CD4-positive, CD25-positive, alpha-beta regulatory T cell (primary cell): ENCODE measurements around the gene MAML2. TPM values are rescaled to one million over a fixed set of nuclear protein-coding genes. Genes with fewer than 3 reads are reported as not detected.

ENCODE experiments used
- ATAC-seq, 2 donors: fragments of 150-1000 bp; cut with Tn5 transposase; one replicate each; pipeline ENCODE4 v1.10.0; 2021; ENCODE audit warnings: low read depth in 2 of 2, moderate number of reproducible peaks in 2 of 2, moderate library complexity in 1 of 2
- DNase-seq, 3 donors: peaks; one replicate each; pipeline versions ENCODE4 v3.0.0 to v3.0.0-alpha.2; 2012 to 2022; ENCODE audit warnings: mixed read lengths in 1 of 3
- H3K27ac ChIP-seq: one replicate; pipeline ENCODE4 v1.7.0; 2013; ENCODE audit warnings: mild to moderate bottlenecking, low read length; ENCODE audit not compliant: insufficient read depth, poor library complexity, severe bottlenecking
- H3K27me3 ChIP-seq: one replicate; pipeline ENCODE4 v1.7.0; 2013; ENCODE audit warnings: low read length; ENCODE audit not compliant: control insufficient read depth, insufficient read depth
- H3K36me3 ChIP-seq: one replicate; pipeline ENCODE4 v1.7.0; 2013; ENCODE audit warnings: mild to moderate bottlenecking, low read length, moderate library complexity; ENCODE audit not compliant: control insufficient read depth, insufficient read depth
- H3K4me1 ChIP-seq: 2 replicates; pipeline ENCODE4 v1.7.0; 2013; ENCODE audit warnings: mild to moderate bottlenecking, low read length; ENCODE audit not compliant: insufficient read depth, control insufficient read depth, poor library complexity, severe bottlenecking
- H3K4me3 ChIP-seq: one replicate; pipeline ENCODE4 v1.7.0; 2013; ENCODE audit warnings: low read depth, mild to moderate bottlenecking, low read length, moderate library complexity
- H3K9me3 ChIP-seq, 2 experiments: 1 replicate in 1 of 2; 2 replicates in 1 of 2; pipeline ENCODE4 v1.7.0; 2013; ENCODE audit warnings: low read length in 2 of 2, mild to moderate bottlenecking in 1 of 2, moderate library complexity in 1 of 2; ENCODE audit not compliant: control insufficient read depth in 2 of 2
- H3K27ac Mint-ChIP-seq, 3 donors: one replicate each; pipeline ENCODE4 v1.8.0; 2020 to 2022; ENCODE audit warnings: mild to moderate bottlenecking in 3 of 3, mixed read lengths in 3 of 3, moderate library complexity in 2 of 3
- H3K27me3 Mint-ChIP-seq: one replicate; pipeline ENCODE4 v1.8.0; 2022; ENCODE audit warnings: mild to moderate bottlenecking, mixed read lengths
- H3K36me3 Mint-ChIP-seq: one replicate; pipeline ENCODE4 v1.8.0; 2020; ENCODE audit warnings: mixed read lengths
- H3K4me1 Mint-ChIP-seq, 4 donors: one replicate each; pipeline ENCODE4 v1.8.0; 2020 to 2022; ENCODE audit warnings: mixed read lengths in 4 of 4, mild to moderate bottlenecking in 1 of 4
- H3K4me3 Mint-ChIP-seq, 4 donors: one replicate each; pipeline ENCODE4 v1.8.0; 2020 to 2022; ENCODE audit warnings: mild to moderate bottlenecking in 4 of 4, mixed read lengths in 4 of 4, moderate library complexity in 3 of 4
- H3K9me3 Mint-ChIP-seq, 7 donors: one replicate each; pipeline ENCODE4 v1.8.0; 2020 to 2022; ENCODE audit warnings: mixed read lengths in 7 of 7, mild to moderate bottlenecking in 3 of 7, moderate library complexity in 2 of 7
- polyA plus RNA-seq, 4 donors: library from polyadenylated mRNA; unstranded; fragments of 300-500 nt; fragmentation: Illumina TruSeq; gene quantifications; one replicate each; pipeline ENCODE4 v1.2.3, GENCODE V29; 2021
- total RNA-seq: library from RNA; stranded (reverse); gene quantifications from one replicate; pipeline ENCODE4 v1.2.3, GENCODE V29; 2022

MAML2 gene
- total and polyA plus RNA-seq, 5 donors from 2014 or later: 4.1 to 35.6 (median 9.3) TPM

DNA sequence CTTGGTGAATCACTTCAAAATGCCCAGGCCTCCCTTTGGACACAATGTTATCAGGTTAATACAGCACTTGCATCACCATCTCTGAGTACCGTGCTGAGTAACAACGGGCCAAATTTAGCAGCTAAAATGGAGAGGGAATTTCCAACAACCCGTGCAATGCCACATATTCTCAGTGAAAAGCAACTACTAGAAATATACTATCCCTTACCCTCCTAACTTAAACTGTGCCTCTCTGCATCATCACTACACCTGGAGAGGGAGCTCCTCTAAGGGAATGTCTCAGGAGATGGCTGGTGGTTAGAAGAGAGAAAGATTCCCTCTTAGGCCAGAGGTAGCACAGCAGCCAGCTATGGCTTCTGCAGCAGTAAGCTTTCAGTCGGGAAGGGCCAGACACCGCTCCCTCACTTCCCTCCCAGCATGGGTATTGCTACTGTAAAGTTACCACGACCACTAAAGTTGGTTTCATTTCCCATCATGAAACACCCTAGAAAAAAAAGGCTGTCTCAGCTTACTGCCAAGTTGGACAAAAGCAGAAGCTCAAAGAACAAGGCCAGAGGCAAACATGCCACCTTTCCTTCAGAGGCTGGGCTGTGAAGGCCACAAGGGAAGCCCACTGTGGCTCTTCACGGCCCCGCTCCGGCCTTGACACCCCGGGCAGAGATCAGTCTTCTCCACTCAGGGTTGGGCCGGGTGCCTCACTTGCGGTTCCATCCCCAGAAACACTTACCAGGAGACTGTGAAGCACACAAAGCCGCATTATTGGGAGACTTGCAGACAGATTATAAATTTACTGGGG is 3.9 kb downstream of the MAML2 start:
- ATAC-seq: peak in 1 of 2 donors; percentile 10
- Mint-ChIP-seq H3K27ac (peak overlapping the region; percentile 89 to 98 (median 94)), H3K4me1 (peaks cover 23 to 72% (median 61%) of the 10 kb centered on the region in 4 donors)

DNA sequence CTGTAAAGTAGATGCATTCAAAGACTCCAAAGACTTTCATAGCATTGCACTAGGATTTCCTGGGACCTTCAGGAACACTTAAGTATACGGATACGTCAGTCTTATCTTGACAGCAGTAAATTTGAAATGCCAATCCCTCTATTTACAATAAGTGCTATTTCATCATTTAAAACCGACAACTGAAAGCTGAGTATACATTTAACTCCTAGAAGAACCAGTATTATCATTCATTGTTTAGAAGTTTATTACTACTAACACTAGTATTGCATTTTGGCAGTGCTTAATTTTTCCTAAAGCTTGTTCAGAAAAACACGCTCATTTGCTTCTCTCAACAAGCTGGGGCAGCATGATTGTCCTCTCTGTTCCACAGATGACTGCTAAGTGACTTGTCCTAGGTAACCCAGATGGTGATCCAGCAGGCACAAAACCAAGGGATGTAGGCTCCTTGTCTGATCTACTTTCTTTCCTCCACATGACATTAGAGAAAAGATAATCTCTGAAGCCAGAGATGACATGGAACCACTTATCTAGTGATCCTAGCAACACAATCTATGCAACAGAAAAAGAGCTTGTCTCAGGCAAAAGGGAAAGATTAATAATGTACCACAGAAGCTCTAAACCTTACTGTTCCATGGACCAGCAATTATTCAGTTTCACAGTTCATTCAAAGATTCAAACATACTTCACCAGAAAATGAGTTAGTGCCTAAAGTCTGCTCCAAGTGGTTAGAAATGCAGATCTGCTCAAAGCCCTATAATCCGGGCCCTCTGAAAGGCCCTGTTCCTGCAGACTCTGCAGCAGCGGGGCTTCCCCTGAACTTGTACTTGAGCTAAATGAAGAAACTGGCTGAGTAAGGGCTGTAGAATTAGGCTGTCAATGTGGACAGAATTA is 5.2 kb downstream of the MAML2 start:
- peaks cover 62% of the 10 kb centered on the region for H3K4me1 ChIP-seq
- H3K27me3 Mint-ChIP-seq: no peaks in the 10 kb centered on the region
- peak overlapping the region in 2 of 3 donors; percentile 89 to 94 for H3K27ac Mint-ChIP-seq

More for the DNA sequence above, 3.9 kb downstream of the MAML2 start:
- Histone ChIP-seq H3K9me3 (no peaks in the 10 kb centered on the region), H3K27me3 (no peaks in the 10 kb centered on the region), H3K4me3 (peak overlapping the region; percentile 98), H3K4me1 (peaks cover 68% of the 10 kb centered on the region), H3K36me3 (peaks cover 8% of the 10 kb centered on the region), H3K27ac (peak overlapping the region; percentile 75)
- Mint-ChIP-seq H3K27me3 (no peaks in the 10 kb centered on the region), H3K9me3 (peaks cover 0 to 1% (median 0%) of the 10 kb centered on the region in 7 donors), H3K36me3 (peaks cover 20% of the 10 kb centered on the region), H3K4me3 (peak overlapping the region; percentile 95 to 99 (median 97))
- peak in 2 of 3 donors; percentile 33 to 71 for DNase-seq

DNA sequence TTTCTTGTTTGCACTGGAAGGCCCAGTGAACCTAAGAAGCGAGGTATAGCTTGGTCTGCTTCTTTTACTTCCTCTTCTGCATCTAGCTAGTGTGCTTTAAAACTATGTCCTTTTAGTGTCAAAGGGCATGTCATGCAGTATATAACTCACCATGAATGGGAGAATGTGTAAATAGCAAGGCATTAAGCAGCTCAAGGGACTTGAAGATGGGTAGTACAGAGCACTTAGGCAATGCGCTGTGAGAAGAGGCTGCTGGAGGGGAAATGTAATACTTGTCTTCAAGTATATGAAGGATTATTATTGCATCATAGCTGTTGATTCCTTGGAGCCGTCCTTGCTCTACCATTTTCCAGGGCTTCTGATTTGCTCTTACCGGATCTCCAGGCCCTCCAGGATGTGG is 7.6 kb downstream of the MAML2 start:
- peak overlapping the region; percentile 1 to 40 (median 6) for H3K4me3 Mint-ChIP-seq
- no peak overlapping the region for H3K4me3 ChIP-seq
- H3K36me3 ChIP-seq: peaks cover 12% of the 10 kb centered on the region
- no peaks in the 10 kb centered on the region for H3K9me3 Mint-ChIP-seq
- H3K27me3 ChIP-seq: no peaks in the 10 kb centered on the region
- H3K4me1 Mint-ChIP-seq: peaks cover 21 to 90% (median 76%) of the 10 kb centered on the region in 4 donors
- DNase-seq (no peak), ATAC-seq (no peak)
- H3K27ac ChIP-seq: no peak overlapping the region
- peaks cover 30% of the 10 kb centered on the region for H3K36me3 Mint-ChIP-seq
- peaks cover 52% of the 10 kb centered on the region for H3K4me1 ChIP-seq
- peak overlapping the region in 2 of 3 donors; percentile 2 to 11 for H3K27ac Mint-ChIP-seq
- no peaks in the 10 kb centered on the region for H3K27me3 Mint-ChIP-seq
- H3K9me3 ChIP-seq: no peaks in the 10 kb centered on the region

More for the DNA sequence above, 5.2 kb downstream of the MAML2 start:
- Mint-ChIP-seq H3K36me3 (peaks cover 23% of the 10 kb centered on the region), H3K4me3 (peak overlapping the region; percentile 95 to 99 (median 97)), H3K9me3 (no peaks in the 10 kb centered on the region), H3K4me1 (peaks cover 21 to 80% (median 66%) of the 10 kb centered on the region in 4 donors)
- no peak overlapping the region for H3K27ac ChIP-seq
- no peaks in the 10 kb centered on the region for H3K9me3 ChIP-seq
- peak overlapping the region; percentile 98 for H3K4me3 ChIP-seq
- peaks cover 10% of the 10 kb centered on the region for H3K36me3 ChIP-seq
- DNase-seq (peak in 2 of 3 donors; percentile 28 to 58), ATAC-seq (peak; percentile 18 to 21)
- no peaks in the 10 kb centered on the region for H3K27me3 ChIP-seq

DNA sequence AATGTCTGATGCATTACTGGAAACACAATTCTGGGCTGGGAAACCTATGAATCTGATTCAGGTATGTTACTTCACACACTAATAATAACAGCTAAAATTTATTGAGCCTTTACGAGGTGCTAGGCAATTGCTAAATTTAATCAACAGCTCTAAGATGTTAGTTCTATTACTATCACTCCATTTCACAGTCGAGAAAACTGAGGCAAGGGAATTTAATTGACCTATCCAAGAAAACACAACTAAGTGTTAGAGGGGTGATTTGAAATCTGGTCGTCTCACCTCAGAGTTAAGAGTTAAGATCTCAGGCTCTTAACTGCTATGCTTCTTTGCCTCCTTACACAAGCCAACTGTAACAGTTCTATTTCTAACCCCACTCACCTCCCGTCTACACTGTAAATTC is 8.8 kb downstream of the MAML2 start:
- H3K9me3 Mint-ChIP-seq: no peaks in the 10 kb centered on the region

DNA sequence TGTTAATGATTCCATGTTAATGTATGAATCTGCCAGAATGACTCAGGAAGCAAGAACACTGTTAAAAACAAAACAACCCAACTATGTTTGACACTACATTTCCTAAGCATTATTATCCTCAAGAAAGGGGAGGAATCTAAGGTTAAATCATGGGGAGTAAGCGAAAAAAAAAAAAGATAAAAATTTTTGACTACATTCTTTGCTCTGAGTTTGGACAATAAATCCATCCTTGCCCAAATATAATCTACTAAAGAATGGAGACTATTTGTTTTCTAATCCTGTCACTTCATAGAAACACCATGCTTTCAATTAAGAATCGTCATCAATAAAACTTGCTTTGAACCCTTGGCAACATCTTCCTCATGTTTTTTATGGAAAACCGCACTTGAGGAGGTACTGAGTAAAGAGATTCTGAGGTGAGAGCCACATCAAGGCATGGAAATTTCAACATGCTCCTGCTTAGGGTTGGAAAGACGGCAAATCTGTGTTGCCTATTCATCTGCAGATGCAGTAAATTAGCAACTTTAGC is 9.7 kb downstream of the MAML2 start:
- H3K9me3 Mint-ChIP-seq: no peaks in the 10 kb centered on the region
- Histone ChIP-seq H3K27ac (no peak overlapping the region), H3K27me3 (no peaks in the 10 kb centered on the region), H3K4me3 (no peak overlapping the region), H3K9me3 (no peaks in the 10 kb centered on the region), H3K4me1 (peaks cover 36% of the 10 kb centered on the region), H3K36me3 (peaks cover 12% of the 10 kb centered on the region)
- H3K36me3 Mint-ChIP-seq: peaks cover 29% of the 10 kb centered on the region
- no peak for ATAC-seq
- H3K27ac Mint-ChIP-seq: peak overlapping the region in 2 of 3 donors; percentile 3 to 15
- peaks cover 32 to 91% (median 79%) of the 10 kb centered on the region in 4 donors for H3K4me1 Mint-ChIP-seq
- H3K4me3 Mint-ChIP-seq: no peak overlapping the region
- no peaks in the 10 kb centered on the region for H3K27me3 Mint-ChIP-seq
- DNase-seq: no peak

More for the DNA sequence above, 8.8 kb downstream of the MAML2 start:
- no peaks in the 10 kb centered on the region for H3K9me3 ChIP-seq
- H3K4me1 Mint-ChIP-seq: peaks cover 30 to 91% (median 81%) of the 10 kb centered on the region in 4 donors
- H3K27ac ChIP-seq: no peak overlapping the region
- peaks cover 46% of the 10 kb centered on the region for H3K4me1 ChIP-seq
- H3K27me3 ChIP-seq: no peaks in the 10 kb centered on the region
- peaks cover 12% of the 10 kb centered on the region for H3K36me3 ChIP-seq
- no peaks in the 10 kb centered on the region for H3K27me3 Mint-ChIP-seq
- peak overlapping the region in 2 of 3 donors; percentile 14 to 30 for H3K27ac Mint-ChIP-seq
- no peak for DNase-seq
- H3K36me3 Mint-ChIP-seq: peaks cover 29% of the 10 kb centered on the region
- no peak overlapping the region for H3K4me3 Mint-ChIP-seq
- ATAC-seq: no peak
- no peak overlapping the region for H3K4me3 ChIP-seq

DNA sequence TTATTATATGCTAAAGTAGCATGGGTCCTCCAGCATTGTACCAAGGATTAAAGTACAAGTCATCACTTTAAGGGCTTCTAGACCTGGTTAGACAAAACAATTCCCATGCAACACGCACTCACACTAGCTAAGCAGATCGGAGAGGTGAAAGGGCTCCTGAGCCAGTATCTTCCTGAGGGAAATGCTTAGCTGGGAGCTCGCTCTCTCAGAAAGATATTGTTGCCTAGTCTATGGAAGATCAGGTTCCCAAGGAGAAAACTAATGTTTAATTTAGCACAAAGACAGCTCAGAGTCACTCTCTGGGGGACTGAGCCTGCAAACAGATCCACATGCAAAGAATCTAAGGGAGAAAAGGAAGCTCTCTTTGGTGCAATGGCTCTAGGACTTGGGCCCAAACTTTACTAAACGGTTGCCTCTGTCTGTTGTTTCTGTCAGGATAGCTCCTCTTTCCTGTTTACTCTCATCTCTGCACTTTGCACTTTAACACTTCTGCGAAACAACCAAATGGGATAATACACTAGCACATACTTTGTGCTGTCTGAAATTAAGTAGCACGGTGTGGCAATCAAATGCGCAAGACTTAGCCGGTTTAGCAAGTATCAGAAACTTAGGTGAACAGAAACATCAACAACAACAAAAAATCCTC is 10.7 kb downstream of the MAML2 start:
- Histone ChIP-seq H3K36me3 (peaks cover 12% of the 10 kb centered on the region), H3K27me3 (no peaks in the 10 kb centered on the region), H3K4me1 (peaks cover 26% of the 10 kb centered on the region), H3K9me3 (no peaks in the 10 kb centered on the region), H3K27ac (no peak overlapping the region), H3K4me3 (no peak overlapping the region)
- Mint-ChIP-seq H3K4me3 (peak overlapping the region in 3 of 4 donors; percentile 1 to 17 (median 12)), H3K9me3 (no peaks in the 10 kb centered on the region), H3K27ac (peak overlapping the region; percentile 15 to 84 (median 27)), H3K36me3 (peaks cover 29% of the 10 kb centered on the region), H3K27me3 (no peaks in the 10 kb centered on the region), H3K4me1 (peaks cover 24 to 86% (median 69%) of the 10 kb centered on the region in 4 donors)
- no peak for ATAC-seq
- DNase-seq: no peak

DNA sequence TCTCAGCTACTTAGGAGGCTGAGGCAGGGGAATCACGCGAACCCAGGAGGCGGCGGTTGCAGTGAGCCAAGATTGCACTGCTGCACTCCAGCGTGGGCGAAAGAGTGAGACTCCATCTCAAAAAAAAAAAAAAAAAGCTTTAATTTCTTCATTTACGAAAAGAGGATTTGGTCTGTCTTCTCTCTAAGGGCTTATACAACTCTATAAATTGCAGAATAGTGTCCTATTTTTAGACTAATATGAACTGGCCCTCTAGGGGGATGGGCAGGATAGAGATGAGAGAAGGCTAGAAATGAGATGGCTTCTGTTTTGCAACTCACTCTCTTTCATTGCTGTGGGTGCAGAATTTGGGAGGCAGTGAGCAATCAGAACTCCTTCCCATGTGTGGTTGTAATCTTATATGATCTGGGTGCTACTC is 11.3 kb downstream of the MAML2 start:
- peaks cover 29% of the 10 kb centered on the region for H3K36me3 Mint-ChIP-seq
- ATAC-seq: no peak
- peaks cover 28 to 85% (median 69%) of the 10 kb centered on the region in 4 donors for H3K4me1 Mint-ChIP-seq
- Histone ChIP-seq H3K36me3 (peaks cover 12% of the 10 kb centered on the region), H3K4me3 (no peak overlapping the region), H3K9me3 (no peaks in the 10 kb centered on the region), H3K27me3 (no peaks in the 10 kb centered on the region), H3K4me1 (peaks cover 21% of the 10 kb centered on the region), H3K27ac (no peak overlapping the region)
- peak overlapping the region in 1 of 3 donors; percentile 84 for H3K27ac Mint-ChIP-seq
- H3K9me3 Mint-ChIP-seq: no peaks in the 10 kb centered on the region
- DNase-seq: no peak
- peak overlapping the region in 1 of 4 donors; percentile 1 for H3K4me3 Mint-ChIP-seq
- H3K27me3 Mint-ChIP-seq: no peaks in the 10 kb centered on the region
